RCC 7860 (cell line): Measurements from ENCODE around the gene MTHFD2.
"Not testable (repeated sequence)": the region's sequence is repeated elsewhere in the genome, so short reads cannot be mapped to it uniquely, and the experiment has no call there.

Experiments
- DNase-seq: peaks from one replicate; pipeline ENCODE4 v3.0.0-alpha.2; 2015; ENCODE audit warnings: low spot score
- FAIRE-seq: peaks from 2 replicates; lab custom pipeline; 2012; peaks lifted over from hg19 to GRCh38; lab: Jason Lieb, UNC

The MTHFD2 gene

DNA sequence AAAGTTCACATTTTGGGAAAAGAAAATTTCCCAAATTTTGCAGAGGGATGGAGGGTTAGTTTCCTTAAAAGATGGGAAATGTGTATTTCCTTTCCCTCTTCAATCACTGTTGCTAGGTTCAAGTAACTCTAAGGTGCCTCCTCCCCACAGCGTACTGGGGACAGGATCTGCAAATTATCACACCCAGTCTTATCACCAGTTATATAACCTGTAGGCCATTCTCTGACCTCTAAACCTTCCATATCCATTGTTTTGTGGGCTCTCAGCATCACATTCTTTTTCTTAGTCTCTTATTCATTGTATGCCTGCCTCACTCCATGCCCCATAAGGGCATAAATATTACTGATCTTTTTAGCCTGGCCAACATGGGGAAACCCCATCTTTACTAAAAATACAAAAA lies 3.6 kb upstream of the MTHFD2 start:
- FAIRE-seq (no peak), DNase-seq (no peak)

DNA sequence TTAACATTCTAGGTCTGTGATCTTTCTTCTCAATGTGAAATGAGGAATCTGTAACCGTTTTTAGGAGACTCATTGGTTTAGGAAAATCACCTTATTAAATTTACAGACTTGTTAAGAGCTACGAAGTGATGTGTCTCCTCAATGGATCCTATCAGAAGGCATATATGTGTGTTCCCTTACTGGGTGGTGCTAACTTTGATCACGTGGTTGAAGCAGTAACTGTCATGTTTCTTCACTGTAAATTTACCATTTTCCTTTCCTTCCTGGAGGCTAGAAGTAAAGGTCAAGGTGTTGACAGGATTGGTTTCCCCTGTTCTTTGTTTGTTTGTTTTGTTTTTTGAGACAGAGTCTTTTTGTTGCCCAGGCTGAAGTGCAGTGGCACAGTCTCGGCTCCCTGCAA lies 1.4 kb upstream of the MTHFD2 start:
- DNase-seq (no peak), FAIRE-seq (no peak)

DNA sequence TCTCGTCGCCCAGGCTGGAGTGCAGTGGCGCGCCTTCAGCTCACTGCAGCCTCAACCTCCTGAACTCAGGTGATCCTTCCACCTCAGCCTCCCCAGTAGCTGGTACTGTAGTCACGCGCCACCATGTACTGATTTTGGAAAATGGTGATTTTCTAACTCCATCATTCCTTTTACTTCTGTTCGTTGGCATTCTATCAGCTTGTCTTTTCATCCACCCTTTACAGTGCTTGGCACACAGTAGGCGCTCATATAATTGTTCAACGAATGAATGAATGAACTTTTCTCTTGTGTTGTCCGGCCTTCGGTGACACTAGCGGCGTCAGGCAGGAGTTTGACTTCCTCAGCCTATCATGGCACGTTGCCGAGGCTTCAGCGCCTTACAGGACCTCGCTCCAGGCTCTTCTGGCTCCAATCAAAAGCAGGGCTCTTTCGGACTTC lies 373 bp upstream of the MTHFD2 start:
- DNase-seq (no peak), FAIRE-seq (no peak)

DNA sequence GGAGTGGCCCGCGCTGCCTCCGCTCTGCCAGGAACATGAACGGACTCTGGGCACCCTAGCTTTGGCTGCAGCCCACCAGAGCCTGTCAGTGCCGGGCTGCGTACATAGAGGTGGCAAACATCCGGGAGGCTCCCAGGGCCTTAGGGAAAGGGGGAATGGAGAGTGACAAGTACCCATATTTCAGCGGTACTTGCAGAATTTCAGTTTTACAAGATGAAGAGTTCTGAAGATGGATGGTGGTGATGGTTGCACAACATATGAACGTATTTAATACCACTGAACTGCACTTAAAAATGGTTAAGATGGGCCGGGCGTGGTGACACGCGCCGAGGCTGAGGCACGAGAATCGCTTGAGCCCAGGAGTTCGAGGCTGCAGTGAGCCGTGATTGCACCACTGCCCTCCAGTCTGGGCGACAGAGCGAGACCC lies 873 bp downstream of the MTHFD2 start:
- DNase-seq (no peak), FAIRE-seq (no peak)

DNA sequence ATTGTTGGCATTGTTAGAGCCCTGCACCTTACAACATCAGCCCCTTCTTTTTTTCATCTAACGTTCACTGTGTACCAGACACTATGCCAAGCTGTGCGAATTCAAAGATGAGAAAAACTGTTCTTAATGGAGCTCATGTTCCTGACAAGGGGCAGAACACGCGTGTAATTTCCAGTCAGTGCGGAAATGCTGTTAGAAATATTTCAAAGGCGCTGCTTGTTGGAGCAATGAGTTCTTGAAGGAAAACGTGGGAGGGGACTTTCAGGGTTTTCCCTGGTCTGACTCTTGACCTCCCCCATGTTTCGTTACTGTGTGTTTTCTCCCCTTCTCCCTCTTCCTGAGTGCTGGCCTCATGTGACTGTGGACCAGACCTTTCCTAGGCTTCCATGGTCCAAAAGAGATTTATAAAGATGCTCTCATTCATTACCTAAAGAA lies 1.5 kb downstream of the MTHFD2 start:
- DNase-seq (no peak), FAIRE-seq (no peak)

DNA sequence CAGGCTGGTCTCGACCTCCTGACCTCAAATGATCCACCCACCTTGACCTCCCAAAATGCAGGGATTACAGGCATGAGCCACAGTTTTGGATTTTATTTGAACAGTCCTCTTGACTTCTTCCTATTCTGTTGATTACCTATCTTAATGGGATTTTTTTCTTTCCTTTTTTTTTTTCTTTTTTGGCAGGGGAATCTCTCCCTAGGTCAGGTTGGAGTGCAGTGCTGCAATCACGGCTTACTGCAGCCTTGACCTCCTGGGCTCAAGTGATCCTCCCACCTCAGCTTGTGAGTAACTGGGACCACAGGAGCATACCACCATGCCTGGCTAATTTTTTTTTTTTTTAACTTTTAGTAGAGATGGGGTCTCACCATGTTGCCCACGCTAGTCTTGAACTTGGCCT lies 2.8 kb downstream of the MTHFD2 start:
- FAIRE-seq (no peak), DNase-seq (no peak)

DNA sequence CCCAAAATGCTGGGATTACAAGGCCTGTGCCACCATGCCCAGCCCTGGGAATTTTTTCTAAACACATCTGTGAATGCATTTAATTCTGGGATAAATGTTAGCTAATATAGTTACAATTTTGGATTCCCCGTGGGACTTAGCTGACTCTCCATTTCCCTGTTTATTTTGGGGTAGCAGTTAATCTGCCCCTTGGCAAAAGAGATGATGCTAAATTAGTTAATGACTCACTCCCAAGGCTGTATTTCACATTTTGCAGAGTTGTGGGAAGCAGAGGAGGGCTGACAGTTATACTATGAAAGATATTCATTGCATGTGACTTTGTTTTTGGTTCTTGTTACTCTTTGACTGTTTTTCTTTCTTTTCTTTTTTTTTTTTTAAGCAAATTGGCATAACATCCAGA lies 3.2 kb downstream of the MTHFD2 start:
- FAIRE-seq (no peak), DNase-seq (no peak)

DNA sequence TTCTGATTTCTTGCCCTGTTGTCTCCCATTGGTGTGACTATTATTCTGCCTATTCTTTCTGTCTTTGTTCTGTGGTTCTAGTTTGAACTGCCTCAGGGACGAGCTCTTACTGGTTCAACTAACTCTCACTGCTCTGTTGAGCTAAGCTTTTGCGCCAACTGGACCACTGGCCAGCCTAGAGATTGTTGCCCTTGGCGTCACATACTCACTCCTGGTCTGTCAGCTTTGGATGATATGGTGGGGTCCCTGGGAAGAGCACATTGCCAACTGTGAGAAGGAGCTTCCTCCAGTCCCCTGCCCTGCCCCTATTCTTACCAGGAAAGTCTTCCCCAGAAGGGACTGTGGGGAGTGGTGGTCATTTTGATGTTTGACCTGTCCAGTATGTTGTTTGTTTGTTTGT lies 6.0 kb downstream of the MTHFD2 start:
- FAIRE-seq (no peak), DNase-seq (no peak)

DNA sequence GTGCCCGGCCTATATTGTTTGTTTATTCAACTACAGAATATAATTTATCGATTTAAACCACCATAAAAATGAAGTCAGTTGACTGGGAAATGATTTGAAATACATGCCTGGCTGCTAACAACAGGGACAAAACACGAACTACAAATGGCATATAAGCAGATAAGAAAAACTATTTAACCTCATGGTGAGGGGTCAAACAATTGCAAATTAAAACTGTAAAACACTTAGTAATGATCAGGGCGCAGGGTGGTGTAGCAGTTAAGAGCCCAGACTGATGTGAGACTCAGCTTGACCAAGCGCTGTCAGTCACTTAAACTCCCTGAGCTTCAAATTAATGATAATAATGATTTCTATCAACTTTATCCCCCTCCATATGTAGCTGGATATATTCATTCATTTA lies 6.7 kb downstream of the MTHFD2 start:
- FAIRE-seq (no peak), DNase-seq (no peak)

DNA sequence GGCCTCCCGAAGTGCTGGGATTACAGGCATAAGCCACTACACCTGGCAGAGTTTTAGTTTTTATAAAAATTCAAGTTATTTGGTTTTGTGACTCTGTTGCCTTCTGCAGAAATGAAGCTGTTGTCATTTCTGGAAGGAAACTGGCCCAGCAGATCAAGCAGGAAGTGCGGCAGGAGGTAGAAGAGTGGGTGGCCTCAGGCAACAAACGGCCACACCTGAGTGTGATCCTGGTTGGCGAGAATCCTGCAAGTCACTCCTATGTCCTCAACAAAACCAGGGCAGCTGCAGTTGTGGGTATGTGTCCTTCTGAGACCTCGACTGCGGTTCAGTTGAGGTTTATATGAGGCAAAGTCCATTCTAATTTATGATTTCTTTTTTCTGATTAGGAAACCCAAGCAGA lies 7.2 kb downstream of the MTHFD2 start:
- FAIRE-seq (no peak), DNase-seq (no peak)

DNA sequence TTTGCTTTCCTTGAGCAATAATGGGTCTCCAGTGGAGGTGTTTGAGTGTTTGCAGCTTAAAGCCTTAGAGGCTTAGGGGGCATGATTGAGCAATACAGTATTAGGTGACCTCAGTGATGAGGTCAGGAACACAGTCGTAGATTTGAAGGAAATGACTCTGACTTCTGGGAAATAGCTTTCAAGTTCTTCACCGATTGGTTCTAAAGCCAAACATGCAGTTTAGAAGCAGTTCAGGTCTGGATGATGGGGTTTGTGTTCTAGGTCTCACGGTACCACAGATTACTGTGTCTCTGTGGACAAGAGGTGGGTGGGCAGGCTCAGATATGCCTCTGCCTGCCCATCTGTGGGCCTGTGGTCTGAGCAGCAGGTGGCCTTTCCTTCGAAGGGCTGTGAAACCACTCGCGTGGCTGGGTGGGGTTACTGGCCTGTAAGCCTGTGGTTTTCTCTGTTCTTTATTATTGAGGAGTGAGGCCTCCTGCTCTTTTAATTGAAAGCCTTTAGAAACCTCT lies 7.8 kb downstream of the MTHFD2 start:
- DNase-seq (no peak), FAIRE-seq (no peak)

DNA sequence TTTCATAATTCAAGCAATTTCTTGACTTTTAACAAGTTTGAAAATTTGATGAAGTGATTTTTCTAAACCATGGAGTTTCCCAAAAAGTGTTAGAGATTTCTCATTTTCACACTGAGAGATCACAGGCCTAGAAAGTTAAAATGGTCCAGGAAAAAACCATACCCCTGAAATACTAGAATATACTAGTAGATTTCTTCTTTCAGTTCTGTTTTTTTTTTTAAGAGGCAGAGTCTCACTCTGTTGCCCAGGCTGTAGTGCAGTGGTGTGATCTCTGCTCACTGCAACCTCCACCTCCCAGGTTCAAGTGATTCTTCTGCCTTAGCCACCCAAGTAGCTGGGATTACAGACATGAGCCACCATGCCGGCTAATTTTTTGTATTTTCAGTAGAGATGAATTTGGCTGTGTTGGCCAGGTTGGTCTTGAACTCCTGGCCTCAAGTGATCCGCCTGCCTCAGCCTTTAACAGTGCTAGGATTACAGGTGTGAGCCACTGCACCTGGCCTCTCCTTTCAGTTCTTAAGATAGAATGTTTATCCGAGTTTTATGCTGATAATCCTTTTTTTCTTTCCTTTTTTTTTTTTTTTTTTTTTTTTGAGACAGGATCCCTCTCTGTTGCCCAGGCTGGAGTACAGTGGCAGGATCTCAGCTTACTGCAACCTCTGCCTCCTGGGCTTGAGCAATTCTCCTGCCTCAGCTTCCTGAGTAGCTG lies 14.4 kb downstream of the MTHFD2 start:
- FAIRE-seq (no peak), DNase-seq (no peak)

DNA sequence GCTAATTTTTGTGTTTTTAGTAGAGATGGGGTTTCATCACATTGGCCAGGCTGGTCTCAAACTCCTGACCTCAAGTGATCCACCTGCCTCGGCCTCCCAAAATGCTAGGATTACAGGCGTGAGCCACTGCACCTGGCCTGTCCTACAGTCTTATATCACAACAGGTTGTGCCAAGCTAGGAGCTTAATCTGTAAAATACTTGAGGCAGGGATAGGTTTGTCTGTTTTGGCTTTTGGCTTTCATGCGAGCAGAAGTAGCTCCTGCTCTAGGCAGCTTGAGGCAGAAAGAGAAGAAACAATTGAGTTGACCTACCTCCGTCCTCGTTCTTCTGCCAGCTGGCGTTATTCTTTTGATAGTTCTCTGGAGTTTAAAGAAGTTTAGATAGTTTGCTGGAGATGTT lies 17.4 kb downstream of the MTHFD2 start:
- not testable (repeated sequence) for DNase-seq, FAIRE-seq

DNA sequence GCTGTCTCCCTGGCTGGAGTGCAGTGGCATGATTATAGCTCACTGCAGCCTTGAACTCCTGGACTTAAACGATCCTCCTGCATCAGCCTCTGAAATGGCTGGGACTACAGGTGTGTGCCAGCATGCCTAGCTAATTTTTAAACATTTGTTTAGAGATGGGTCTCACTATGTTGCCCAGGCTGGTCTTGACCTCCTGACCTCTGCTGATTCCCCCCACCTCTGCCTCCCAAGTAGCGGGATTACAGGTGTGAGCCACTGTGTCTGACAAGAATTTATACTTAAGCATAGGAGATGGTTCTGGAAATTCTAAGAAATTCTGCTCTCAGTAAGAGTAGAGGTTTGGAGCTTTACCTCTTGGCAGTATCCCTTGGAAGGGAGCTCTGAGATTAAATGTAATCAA lies 18.2 kb downstream of the MTHFD2 start:
- FAIRE-seq: no peak

DNA sequence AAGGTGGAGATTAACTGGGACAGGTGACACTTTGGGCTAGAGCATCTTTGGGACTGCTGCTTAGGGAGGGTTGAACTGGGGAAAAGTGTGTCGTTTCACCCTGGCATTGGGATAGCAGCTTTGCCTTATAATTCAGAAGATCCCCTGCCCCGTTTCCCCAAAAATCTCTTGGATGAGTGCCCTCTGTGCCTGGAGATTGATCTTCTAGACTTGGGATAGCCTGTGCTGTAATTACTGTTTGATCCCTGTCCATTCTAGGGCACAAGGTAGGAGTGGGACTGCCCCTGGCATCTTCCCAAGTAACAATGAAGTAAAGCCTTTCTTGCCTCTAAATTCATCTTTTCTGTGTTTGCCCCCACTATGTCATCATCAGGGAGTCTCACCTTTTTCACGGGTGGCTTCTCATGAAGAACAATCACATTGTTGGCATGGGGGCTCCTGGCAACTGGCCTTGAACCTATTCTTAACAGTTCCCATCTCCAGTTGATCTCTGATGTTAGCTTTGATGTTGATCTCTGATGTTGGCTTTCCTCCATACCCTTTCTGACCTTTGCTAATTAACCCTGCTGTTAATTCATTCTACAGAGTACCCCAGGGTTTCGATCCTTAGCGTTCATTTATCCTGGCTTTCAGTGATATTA lies 21.6 kb downstream of the MTHFD2 start:
- DNase-seq (no peak), FAIRE-seq (no peak)

More for the DNA sequence above, 18.2 kb downstream of the MTHFD2 start:
- DNase-seq: no peak

DNA sequence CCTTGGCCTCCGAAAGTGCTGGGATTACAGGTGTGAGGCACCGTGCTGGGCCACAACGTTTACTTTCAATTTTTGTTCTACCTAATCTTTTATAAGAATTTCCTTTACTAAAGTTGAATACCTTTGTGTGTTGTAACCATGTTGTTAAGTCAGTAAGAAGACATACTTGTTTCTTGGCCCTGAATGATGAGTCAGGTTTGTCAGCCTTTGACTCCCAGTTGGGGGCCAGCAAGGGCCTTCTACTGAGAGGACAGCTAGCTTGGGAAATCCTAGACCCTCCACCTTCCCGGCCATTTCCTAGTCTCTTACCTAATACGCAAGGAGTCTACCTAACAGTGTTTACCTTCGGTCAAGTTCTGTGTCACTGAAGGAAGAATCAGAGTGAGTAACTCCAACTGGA lies 22.7 kb downstream of the MTHFD2 start:
- no peak for DNase-seq
- FAIRE-seq: no peak

DNA sequence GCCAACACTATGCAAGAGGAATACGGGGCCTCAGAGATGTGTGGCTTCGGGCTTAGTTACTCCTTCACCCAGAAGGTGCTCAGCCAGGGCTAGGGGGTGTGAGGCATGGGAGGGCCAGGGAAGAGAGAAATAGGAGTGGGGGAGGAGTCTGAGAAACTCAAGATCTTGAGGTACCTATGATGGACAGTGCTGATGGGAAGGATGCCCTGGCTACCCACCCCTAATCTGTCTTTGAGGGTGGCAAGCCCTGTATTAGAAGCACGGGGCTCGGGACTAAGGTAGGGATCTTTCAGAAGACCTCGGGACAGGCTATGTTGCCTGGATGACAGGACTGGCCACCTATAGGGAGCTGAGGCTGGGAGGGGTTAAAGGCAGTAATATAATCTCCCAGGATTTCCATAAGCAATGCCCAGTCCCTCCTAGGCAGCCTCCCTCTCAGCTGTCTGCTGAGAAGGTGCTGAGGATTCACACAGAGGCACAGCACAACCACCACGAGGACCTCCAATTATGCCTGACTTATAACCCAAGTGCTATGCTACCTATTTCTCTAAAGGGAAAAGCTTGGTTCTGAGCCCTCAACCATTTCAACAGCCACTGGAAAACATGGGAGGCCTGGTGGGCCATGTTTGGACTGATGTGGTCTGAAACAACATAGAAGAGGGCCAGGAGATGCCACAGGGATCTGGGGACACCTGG lies 23.3 kb downstream of the MTHFD2 start:
- FAIRE-seq (no peak), DNase-seq (no peak)

DNA sequence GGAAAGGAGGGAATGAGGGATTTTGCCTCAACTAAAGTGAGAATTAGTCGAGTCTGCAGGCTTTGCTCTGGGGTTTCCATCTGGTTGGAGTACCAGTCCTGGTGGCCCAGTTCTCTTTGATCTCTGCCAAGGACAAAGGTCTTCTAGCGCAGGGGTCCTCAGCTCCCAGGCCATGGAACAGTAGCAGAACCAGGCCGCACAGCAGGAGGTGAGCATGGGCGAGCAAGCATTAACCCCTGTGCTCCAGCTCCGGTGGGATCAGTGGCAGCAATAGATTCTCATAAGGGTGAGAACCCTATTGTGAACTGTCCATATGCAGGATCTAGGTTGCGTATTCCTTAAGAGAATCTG lies 23.9 kb downstream of the MTHFD2 start:
- no peak for FAIRE-seq

DNA sequence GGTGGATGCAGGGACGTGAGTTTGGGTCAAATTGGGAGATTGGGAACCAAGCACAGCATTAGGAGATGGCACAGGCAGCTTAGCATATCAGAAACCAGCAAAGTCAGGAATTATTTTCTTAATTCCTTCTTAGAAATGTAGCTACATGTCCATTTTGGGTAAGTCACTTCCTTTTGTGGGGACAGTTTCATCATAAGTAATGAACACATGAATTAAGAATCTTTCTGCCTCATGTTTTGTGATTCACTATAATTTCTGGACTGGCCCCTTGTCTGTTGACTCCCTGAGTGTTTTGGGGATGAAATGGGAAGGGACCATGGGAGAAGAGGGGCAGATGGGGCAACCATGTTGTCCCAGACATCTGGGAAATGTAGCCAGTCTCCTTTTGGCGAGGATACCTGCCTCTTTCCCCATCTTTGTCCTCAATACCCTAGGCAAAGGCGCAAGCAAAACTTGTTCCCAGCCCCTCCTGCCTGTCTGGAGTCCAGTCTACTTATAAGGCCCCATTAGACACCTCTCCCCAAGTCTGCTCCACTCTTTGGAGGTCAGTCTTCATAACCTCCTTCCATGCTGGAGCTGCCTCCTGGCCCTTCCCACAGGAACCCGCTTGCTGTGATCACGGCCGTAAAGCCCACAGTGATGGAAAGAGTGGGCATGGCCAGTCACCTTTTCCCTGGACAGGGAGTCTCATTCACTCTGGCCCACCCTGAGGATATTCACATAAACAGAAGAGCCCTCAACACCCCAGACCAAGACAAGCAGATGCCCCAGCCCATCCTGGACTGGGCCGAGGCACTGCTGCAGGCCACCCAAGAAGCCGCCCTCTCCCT lies 25.7 kb downstream of the MTHFD2 start:
- no peak for FAIRE-seq
- no peak for DNase-seq

More for the DNA sequence above, 23.9 kb downstream of the MTHFD2 start:
- no peak for DNase-seq

DNA sequence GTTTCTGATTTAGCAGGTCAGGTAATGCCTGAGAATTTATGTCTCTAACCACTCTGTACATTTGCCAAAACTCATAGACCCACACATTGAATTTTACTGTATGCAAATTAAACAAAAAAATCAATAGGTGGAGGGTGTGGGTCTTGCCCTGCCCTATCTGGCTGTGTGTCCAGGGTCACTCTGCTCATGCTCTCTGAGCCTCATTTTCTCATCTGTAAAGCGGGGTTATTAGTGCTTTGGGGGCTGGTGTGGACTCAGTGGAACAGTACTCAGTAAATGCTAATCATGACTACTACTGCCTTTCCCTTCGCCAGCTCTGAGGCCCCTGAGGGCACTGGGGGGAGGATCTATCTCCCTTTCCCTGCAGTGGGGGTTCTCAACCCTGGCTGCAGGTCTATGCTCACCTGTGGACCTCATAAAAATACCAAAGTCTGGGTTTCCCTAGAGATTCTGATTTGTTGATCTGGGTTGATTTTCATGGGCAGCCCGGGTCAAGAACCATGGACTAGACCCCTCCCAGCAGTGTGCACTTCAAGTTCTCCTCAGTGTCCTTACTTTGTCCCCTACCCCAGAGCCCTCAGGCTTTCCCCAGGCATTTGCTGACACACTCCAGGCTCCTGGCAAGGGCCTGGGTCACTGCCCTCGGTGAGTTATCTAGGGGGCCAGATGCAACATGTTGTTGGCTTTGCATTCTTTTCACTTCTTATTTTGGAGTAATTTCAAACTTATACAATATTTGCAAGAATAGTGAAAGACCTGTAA lies 27.5 kb downstream of the MTHFD2 start:
- FAIRE-seq (no peak), DNase-seq (no peak)
